Suppressor macrophage treated with lipopolysaccharide for 4 hours (primary cell): ENCODE data around the gene ABI1.

ENCODE experiments used
- DNase-seq: peaks from one replicate; pipeline ENCODE4 v3.0.0-alpha.2; 2020

Gene ABI1

GRCh38 chr10:26706936-26707335 is 153.8 kb downstream of the ABI1 start:
- DNase-seq: no peak

GRCh38 chr10:26706206-26706605 is 154.6 kb downstream of the ABI1 start:
- DNase-seq: peak; percentile 52

GRCh38 chr10:26703974-26704373 is 156.8 kb downstream of the ABI1 start:
- no peak for DNase-seq

GRCh38 chr10:26703096-26703495 is 157.7 kb downstream of the ABI1 start:
- DNase-seq: no peak

GRCh38 chr10:26700884-26701630 is 159.7 kb downstream of the ABI1 start:
- no peak for DNase-seq

GRCh38 chr10:26699631-26700030 is 161.1 kb downstream of the ABI1 start:
- no peak for DNase-seq

- DNase-seq: no peak
These were observed 161.8 kb downstream of the ABI1 start for GRCh38 chr10:26698909-26699308.

GRCh38 chr10:26697922-26698608 is 162.7 kb downstream of the ABI1 start:
- DNase-seq: no peak

GRCh38 chr10:26697163-26697921 is 163.4 kb downstream of the ABI1 start, which contains the start of gene PDSS1:
Gene PDSS1 (plus strand): TSS chr10:26697701. CDS start chr10:26697712, 11 bp downstream.
- peak; percentile 87 for DNase-seq

GRCh38 chr10:26696786-26697162 is 164.0 kb downstream of the ABI1 start:
- no peak for DNase-seq
